GM12878 (cell line): ENCODE data around the gene YEATS2. TPM values are rescaled to one million over a fixed set of nuclear protein-coding genes. Genes with fewer than 3 reads are reported as not detected.
A peak's percentile ranks its signal among the peaks of the same experiment; 100 is the strongest.

ENCODE experiments used
- ATAC-seq: fragments of 200-7000 bp; cut with Tn5 transposase; 3 replicates; pipeline ENCODE4 v1.9.1; 2020; ENCODE audit warnings: mild to moderate bottlenecking, moderate library complexity
- BruUV-seq: library from RNA; stranded (reverse); fragments of 400-500 nt; replicated peaks from 2 replicates; lab custom pipeline; 2021; lab: Mats Ljungman, UMichigan
- CTCF ChIA-PET: fragments of 300-600 bp; sonication (Branson Sonifier 250); formaldehyde crosslinking; extraction: SDS; loops from one replicate; lab custom pipeline; 2021; ENCODE audit warnings: inconsistent platforms; lab: Yijun Ruan, JAX
- POLR2A ChIA-PET: fragments of 350-600 bp; formaldehyde crosslinking; extraction: SDS; loops from one replicate; lab custom pipeline; 2021; ENCODE audit warnings: inconsistent platforms; lab: Charles Lee
- RAD21 ChIA-PET: fragments of 300-600 bp; sonication (Branson Sonifier 250); formaldehyde crosslinking; loops from one replicate; lab custom pipeline; 2023; ENCODE audit warnings: antibody characterized with exemption; ENCODE audit not compliant: unreplicated experiment; lab: Charles Lee
- SMC1A ChIA-PET: fragments of 300-600 bp; sonication (Branson Sonifier 250); formaldehyde crosslinking; loops from one replicate; lab custom pipeline; 2023; ENCODE audit not compliant: unreplicated experiment, uncharacterized antibody; lab: Charles Lee
- DNase-seq: peaks from one replicate; pipeline ENCODE4 v3.0.0-alpha.2; 2011; ENCODE audit warnings: low read depth, low spot score
- FAIRE-seq: peaks from 3 replicates; lab custom pipeline; 2011; peaks lifted over from hg19 to GRCh38; lab: Jason Lieb, UNC
- H2AFZ ChIP-seq: 2 replicates; pipeline ENCODE4 v1.6.0; 2011; ENCODE audit warnings: low read depth, low read length, control low read depth; ENCODE audit not compliant: control insufficient read depth
- H3K27ac ChIP-seq: 2 replicates; pipeline ENCODE4 v1.5.1; 2011; ENCODE audit warnings: control low read depth; ENCODE audit not compliant: control insufficient read depth, insufficient read depth
- H3K27me3 ChIP-seq, 2 experiments: replicated peaks in 1 of 2; 2 replicates each; pipeline versions ENCODE4 v1.6.0 to v1.6.1; 2011; ENCODE audit warnings: low read length in 1 of 2; ENCODE audit not compliant: control insufficient read depth in 2 of 2, insufficient read depth in 2 of 2
- H3K36me3 ChIP-seq, 2 experiments: 2 replicates each; pipeline ENCODE4 v1.5.1; 2011; ENCODE audit warnings: low read length in 1 of 2; ENCODE audit not compliant: control insufficient read depth in 2 of 2, insufficient read depth in 2 of 2
- H3K4me1 ChIP-seq: 2 replicates; pipeline ENCODE4 v1.6.1; 2011; ENCODE audit warnings: mild to moderate bottlenecking, low read length, moderate library complexity, mixed read lengths; ENCODE audit not compliant: control insufficient read depth, insufficient read depth
- H3K4me2 ChIP-seq: 2 replicates; pipeline ENCODE4 v1.6.0; 2011; ENCODE audit warnings: control low read depth; ENCODE audit not compliant: control insufficient read depth, insufficient read depth
- H3K4me3 ChIP-seq: fragments of 200-600 bp; sonication (generic); 2 replicates; pipeline ENCODE4 v1.5.1; 2016
- H3K79me2 ChIP-seq: 2 replicates; pipeline ENCODE4 v1.6.0; 2011; ENCODE audit warnings: low read length; ENCODE audit not compliant: control insufficient read depth, insufficient read depth
- H3K9ac ChIP-seq: 2 replicates; pipeline ENCODE4 v1.8.0; 2011; ENCODE audit warnings: low read length, control low read depth, mixed read lengths; ENCODE audit not compliant: control insufficient read depth, insufficient read depth
- H3K9me3 ChIP-seq: replicated peaks from 3 replicates; pipeline ENCODE4 v1.5.1; 2011; ENCODE audit warnings: mild to moderate bottlenecking, low read length; ENCODE audit not compliant: control insufficient read depth, insufficient read depth
- H4K20me1 ChIP-seq: 2 replicates; pipeline ENCODE4 v1.6.0; 2011; ENCODE audit not compliant: control insufficient read depth, insufficient read depth
- CBX3 ChIP-seq: fragments of 200-600 bp; sonication (generic); IDR thresholded peaks from 2 replicates; pipeline ENCODE4 v1.6.1; 2016; ENCODE audit warnings: low read depth, borderline replicate concordance
- CHD4 ChIP-seq: fragments of 200-600 bp; sonication (generic); IDR thresholded peaks from 2 replicates; pipeline ENCODE4 v1.6.1; 2016; ENCODE audit warnings: mild to moderate bottlenecking
- MAX ChIP-seq: IDR thresholded peaks from 2 replicates; pipeline ENCODE4 v1.6.1; 2012; ENCODE audit warnings: low read depth, low read length, improper control_type of control experiment
- POLR2AphosphoS5 ChIP-seq: IDR thresholded peaks from 2 replicates; pipeline ENCODE4 v1.6.1; 2011; ENCODE audit warnings: mild to moderate bottlenecking, low read length, inconsistent platforms
- REST ChIP-seq: IDR thresholded peaks from 2 replicates; pipeline ENCODE4 v1.6.1; 2012; ENCODE audit warnings: mild to moderate bottlenecking, low read depth, low read length
- SMAD1 ChIP-seq: fragments of 450-650 bp; IDR thresholded peaks from 2 replicates; pipeline ENCODE4 v1.6.1; 2018; ENCODE audit warnings: mild to moderate bottlenecking, low read depth; ENCODE audit not compliant: partially characterized antibody
- SMC3 ChIP-seq: IDR thresholded peaks from 2 replicates; pipeline ENCODE4 v1.6.1; 2011; ENCODE audit warnings: low read length, improper control_type of control experiment, borderline replicate concordance
- ZBED1 ChIP-seq: IDR thresholded peaks from 2 replicates; pipeline ENCODE4 v1.6.1; 2016; ENCODE audit warnings: borderline replicate concordance
- WGBS: methylation state at CpG from one replicate; pipeline ENCODE4 v1.1.6; 2016; ENCODE audit warnings: low lambda C conversion rate; ENCODE audit not compliant: insufficient replicate concordance, insufficient coverage; ENCODE audit errors: missing lambda C conversion rate; 5-methylcytosine and 5-hydroxymethylcytosine counted together
- in situ Hi-C: fragments of 300-500 bp; cut with MboI; formaldehyde crosslinking; loops from 9 replicates; pipeline ENCODE4 v1.14.3; 2018; ENCODE audit warnings: mixed read lengths
- intact Hi-C: fragments of 100-400 bp; cut with micrococcal nuclease; formaldehyde crosslinking; loops from one replicate; pipeline ENCODE4 v1.14.2; 2022; ENCODE audit not compliant: unreplicated experiment
- polyA plus RNA-seq, 11 experiments: library from polyadenylated mRNA; depleted of rRNA in 4 of 11; unstranded in 6 of 11; stranded (reverse) in 5 of 11; fragments of >200 nt; fragmentation: Nextera tagmentation in 4 of 11; fragmentation: Illumina TruSeq in 1 of 11; extraction: Ambion mirVana in 4 of 11; extraction: Trizol in 1 of 11; gene quantifications; 1 replicate in 1 of 11; 2 replicates in 10 of 11; pipeline versions ENCODE4 v1.2.1 to v1.2.3, GENCODE V29; 2011 to 2016; ENCODE audit warnings: inconsistent platforms in 2 of 11, missing spikeins in 2 of 11, low read depth in 1 of 11
- total RNA-seq, 4 experiments: library from RNA; depleted of rRNA in 3 of 4; stranded (reverse); fragments of >200 nt in 3 of 4; fragmentation: Illumina TruSeq in 1 of 4; extraction: Trizol in 1 of 4; gene quantifications; 2 replicates each; pipeline versions ENCODE4 v1.2.1 to v1.2.3, GENCODE V29; 2013 to 2021
- TF ChIP-seq, protein P1 (sequence below): fragments of 450-650 bp; IDR thresholded peaks from 2 replicates; pipeline ENCODE4 v1.6.1; 2017; ENCODE audit warnings: borderline replicate concordance
- TF ChIP-seq, protein P2 (sequence below): IDR thresholded peaks from 2 replicates; pipeline ENCODE4 v1.6.1; 2011; ENCODE audit warnings: borderline replicate concordance, low read depth, mild to moderate bottlenecking, moderate library complexity, low read length; ENCODE audit not compliant: insufficient read depth, poor library complexity, severe bottlenecking

Gene YEATS2
- total and polyA plus RNA-seq, 10 of the 15 experiments (the other 5 are each of a cell fraction or from before 2014, with no cell fraction given), result 1.9 to 65.3 (median 25.8) TPM

- BruUV-seq, result no TSS peak
- CTCF ChIA-PET, result interaction anchor here (0.6 kb wide), 1 partner anchor 83 kb away, joined by 3 read pairs; no protein-coding TSS in a partner anchor
Observed at GRCh38 chr3:183812761-183813445, 115.3 kb downstream of the YEATS2 start.

DNA sequence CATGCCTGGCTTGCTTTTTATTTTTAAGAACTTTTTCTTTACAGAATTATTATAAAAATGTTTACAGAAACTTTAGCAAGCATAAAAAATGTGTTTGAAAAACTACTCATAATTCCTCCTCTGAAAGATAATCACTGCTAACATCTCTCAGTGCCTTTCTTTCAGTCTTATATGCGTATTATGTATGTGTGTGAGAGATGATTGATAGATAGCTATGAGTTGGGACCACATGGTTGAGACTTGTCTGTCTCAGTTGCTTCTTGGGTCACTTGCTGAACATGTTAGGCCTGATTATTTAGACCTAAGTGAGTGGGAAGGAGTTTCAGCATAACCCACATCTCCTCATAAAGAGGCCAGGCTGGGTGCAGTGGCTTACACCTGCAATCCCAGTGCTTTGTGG lies 116.6 kb downstream of the YEATS2 start:
- intact Hi-C loops, result no loop called here
- Histone ChIP-seq H3K36me3 (peaks cover 9 to 12% of the 10 kb centered on the region in 2 experiments; a peak in 3 of 4 replicates), H3K9ac (no peak overlapping the region), H3K4me1 (peaks cover 11% of the 10 kb centered on the region), H3K9me3 (no peaks in the 10 kb centered on the region), H3K79me2 (no peaks in the 10 kb centered on the region), H3K27me3 (no peaks in the 10 kb centered on the region), H4K20me1 (no peaks in the 10 kb centered on the region), H3K27ac (no peak overlapping the region)
- SMC1A ChIA-PET, result interaction anchor here (1.1 kb wide), 1 partner anchor 46 kb away, joined by 3 read pairs; no protein-coding TSS in a partner anchor
- no peak for ATAC-seq
- no peak for FAIRE-seq
- WGBS, result 96% methylated on average over 1 of the region's 1 CpG
- BruUV-seq, result no TSS peak
- in situ Hi-C loops, result no loop called here
- TF ChIP-seq, protein P1, sequence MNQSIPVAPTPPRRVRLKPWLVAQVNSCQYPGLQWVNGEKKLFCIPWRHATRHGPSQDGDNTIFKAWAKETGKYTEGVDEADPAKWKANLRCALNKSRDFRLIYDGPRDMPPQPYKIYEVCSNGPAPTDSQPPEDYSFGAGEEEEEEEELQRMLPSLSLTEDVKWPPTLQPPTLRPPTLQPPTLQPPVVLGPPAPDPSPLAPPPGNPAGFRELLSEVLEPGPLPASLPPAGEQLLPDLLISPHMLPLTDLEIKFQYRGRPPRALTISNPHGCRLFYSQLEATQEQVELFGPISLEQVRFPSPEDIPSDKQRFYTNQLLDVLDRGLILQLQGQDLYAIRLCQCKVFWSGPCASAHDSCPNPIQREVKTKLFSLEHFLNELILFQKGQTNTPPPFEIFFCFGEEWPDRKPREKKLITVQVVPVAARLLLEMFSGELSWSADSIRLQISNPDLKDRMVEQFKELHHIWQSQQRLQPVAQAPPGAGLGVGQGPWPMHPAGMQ, result no peak
- TF ChIP-seq CHD4 (no peak), SMC3 (no peak), MAX (no peak), REST (no peak), CBX3 (no peak)
- TF ChIP-seq, protein P2, sequence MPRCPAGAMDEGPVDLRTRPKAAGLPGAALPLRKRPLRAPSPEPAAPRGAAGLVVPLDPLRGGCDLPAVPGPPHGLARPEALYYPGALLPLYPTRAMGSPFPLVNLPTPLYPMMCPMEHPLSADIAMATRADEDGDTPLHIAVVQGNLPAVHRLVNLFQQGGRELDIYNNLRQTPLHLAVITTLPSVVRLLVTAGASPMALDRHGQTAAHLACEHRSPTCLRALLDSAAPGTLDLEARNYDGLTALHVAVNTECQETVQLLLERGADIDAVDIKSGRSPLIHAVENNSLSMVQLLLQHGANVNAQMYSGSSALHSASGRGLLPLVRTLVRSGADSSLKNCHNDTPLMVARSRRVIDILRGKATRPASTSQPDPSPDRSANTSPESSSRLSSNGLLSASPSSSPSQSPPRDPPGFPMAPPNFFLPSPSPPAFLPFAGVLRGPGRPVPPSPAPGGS, result no peak
- TF ChIP-seq, all 136 proteins: peak for 0
- ChIA-PET RAD21 (no interaction called here), POLR2A (no interaction called here), CTCF (no interaction called here)
- H3K4me3 ChIP-seq, result no peak overlapping the region
- no peak overlapping the region for H3K4me2 ChIP-seq
- H2AFZ ChIP-seq, result no peak overlapping the region
- no peak for DNase-seq

More at GRCh38 chr3:183812761-183813445, 115.3 kb downstream of the YEATS2 start:
- no peak overlapping the region for H3K4me3 ChIP-seq
- peaks cover 10 to 14% of the 10 kb centered on the region in 2 experiments for H3K36me3 ChIP-seq
- no peaks in the 10 kb centered on the region for H4K20me1 ChIP-seq
- H3K27me3 ChIP-seq, result no peaks in the 10 kb centered on the region
- TF ChIP-seq SMAD1 (no peak), POLR2AphosphoS5 (0 out of 2 replicates have a peak, but pooled peaks have one; percentile 22), ZBED1 (no peak)
- H2AFZ ChIP-seq, result no peak overlapping the region
- H3K9ac ChIP-seq, result no peak overlapping the region
- H3K9me3 ChIP-seq, result no peaks in the 10 kb centered on the region
- 99% methylated on average over 8 of the region's 8 CpGs for WGBS
- peaks cover 11% of the 10 kb centered on the region for H3K4me1 ChIP-seq
- DNase-seq (no peak), FAIRE-seq (no peak), ATAC-seq (no peak)
- intact Hi-C loops (no loop called here), in situ Hi-C loops (no loop called here)
- ChIA-PET POLR2A (interaction anchor here (0.7 kb wide), 1 partner anchor 13 kb away, joined by 5 read pairs; no protein-coding TSS in a partner anchor), RAD21 (interaction anchor here (1.2 kb wide), 1 partner anchor 72 kb away, joined by 3 read pairs; the partner anchor contains the start of gene PARL), SMC1A (no interaction called here)
- H3K79me2 ChIP-seq, result no peaks in the 10 kb centered on the region
- no peak overlapping the region for H3K27ac ChIP-seq
- no peak overlapping the region for H3K4me2 ChIP-seq
